Gastroesophageal sphincter (tissue), 4 donors: ENCODE data around the gene DPM2. TPM values are rescaled to one million over a fixed set of nuclear protein-coding genes. Genes with fewer than 3 reads are reported as not detected.

Source experiments
- ATAC-seq: fragments of 150-250 bp; one replicate; pipeline ENCODE4 v1.9.1; 2016; ENCODE audit warnings: mild to moderate bottlenecking, moderate library complexity
- H3K27ac ChIP-seq, 4 donors: fragments of 200-600 bp; sonication (generic) in 3 of 4; 1 replicate in 3 of 4; 2 replicates in 1 of 4; pipeline ENCODE4 v1.5.1; 2016 to 2019
- H3K27me3 ChIP-seq: fragments of 200-600 bp; sonication (generic); one replicate; pipeline ENCODE4 v1.5.1; 2019
- H3K36me3 ChIP-seq, 2 donors: fragments of 200-600 bp; sonication (generic); one replicate each; pipeline ENCODE4 v1.5.1; 2019; ENCODE audit warnings: control low read depth in 1 of 2
- H3K4me1 ChIP-seq, 3 donors: fragments of 200-600 bp; sonication (generic); 1 replicate in 2 of 3; 2 replicates in 1 of 3; pipeline ENCODE4 v1.5.1; 2016 to 2019; ENCODE audit warnings: control low read depth in 2 of 3
- H3K4me3 ChIP-seq, 2 donors: fragments of 200-600 bp; sonication (generic); one replicate each; pipeline ENCODE4 v1.5.1; 2019; ENCODE audit warnings: mild to moderate bottlenecking in 1 of 2, moderate library complexity in 1 of 2
- H3K9me3 ChIP-seq, 3 donors: fragments of 200-600 bp; sonication (generic); one replicate each; pipeline ENCODE4 v1.5.1; 2017 to 2019; ENCODE audit warnings: control low read depth in 2 of 3
- CTCF ChIP-seq, 4 experiments: fragments of 200-600 bp in 2 of 4; fragments of 450-650 bp in 2 of 4; sonication (generic) in 1 of 4; IDR thresholded peaks; one replicate each; pipeline ENCODE4 v1.5.1; 2017 to 2019; ENCODE audit warnings: antibody characterized with exemption in 4 of 4, mild to moderate bottlenecking in 2 of 4, moderate library complexity in 2 of 4
- EP300 ChIP-seq: sonication (generic); formaldehyde crosslinking; IDR thresholded peaks from one replicate; pipeline ENCODE4 v1.6.1; 2017; ENCODE audit warnings: antibody characterized with exemption, mild to moderate bottlenecking
- POLR2A ChIP-seq, 2 donors: fragments of 450-650 bp; IDR thresholded peaks; one replicate each; pipeline ENCODE4 v1.6.1; 2017; ENCODE audit warnings: antibody characterized with exemption in 2 of 2, mild to moderate bottlenecking in 2 of 2, moderate library complexity in 1 of 2
- POLR2AphosphoS5 ChIP-seq: sonication (generic); formaldehyde crosslinking; IDR thresholded peaks from one replicate; pipeline ENCODE4 v1.6.1; 2017; ENCODE audit warnings: antibody characterized with exemption
- WGBS, 2 donors: methylation state at CpG; one replicate each; pipeline ENCODE4 v1.1.5; 2018; ENCODE audit warnings: low coverage in 1 of 2; 5-methylcytosine and 5-hydroxymethylcytosine counted together
- total RNA-seq, 4 donors: library from RNA; depleted of rRNA; stranded (reverse); fragments of >200 nt; gene quantifications; one replicate each; pipeline ENCODE4 v1.1.0, GENCODE V29; 2016

DPM2 gene
- total RNA-seq, 4 donors from 2014 or later: 8.9 to 15.0 (median 11.2) TPM

- Histone ChIP-seq H3K27ac (no peak overlapping the region), H3K36me3 (peaks cover 0 to 55% of the 10 kb centered on the region in 2 donors), H3K4me1 (peaks cover 0 to 44% (median 29%) of the 10 kb centered on the region in 3 donors), H3K27me3 (no peaks in the 10 kb centered on the region), H3K4me3 (no peak overlapping the region), H3K9me3 (no peaks in the 10 kb centered on the region)
- ATAC-seq: no peak
- TF ChIP-seq CTCF (IDR thresholded peaks at IDR 0.05): no peak
- TF ChIP-seq EP300: no peak
- TF ChIP-seq POLR2A (IDR thresholded peaks at IDR 0.05): no peak
- no peak for TF ChIP-seq POLR2AphosphoS5
- 81 to 94% methylated on average over 3 to 7 of the region's 10 CpGs for WGBS, 2 donors
Observed at GRCh38 chr9:127908660-127908926, 29.1 kb downstream of the DPM2 start.

DNA sequence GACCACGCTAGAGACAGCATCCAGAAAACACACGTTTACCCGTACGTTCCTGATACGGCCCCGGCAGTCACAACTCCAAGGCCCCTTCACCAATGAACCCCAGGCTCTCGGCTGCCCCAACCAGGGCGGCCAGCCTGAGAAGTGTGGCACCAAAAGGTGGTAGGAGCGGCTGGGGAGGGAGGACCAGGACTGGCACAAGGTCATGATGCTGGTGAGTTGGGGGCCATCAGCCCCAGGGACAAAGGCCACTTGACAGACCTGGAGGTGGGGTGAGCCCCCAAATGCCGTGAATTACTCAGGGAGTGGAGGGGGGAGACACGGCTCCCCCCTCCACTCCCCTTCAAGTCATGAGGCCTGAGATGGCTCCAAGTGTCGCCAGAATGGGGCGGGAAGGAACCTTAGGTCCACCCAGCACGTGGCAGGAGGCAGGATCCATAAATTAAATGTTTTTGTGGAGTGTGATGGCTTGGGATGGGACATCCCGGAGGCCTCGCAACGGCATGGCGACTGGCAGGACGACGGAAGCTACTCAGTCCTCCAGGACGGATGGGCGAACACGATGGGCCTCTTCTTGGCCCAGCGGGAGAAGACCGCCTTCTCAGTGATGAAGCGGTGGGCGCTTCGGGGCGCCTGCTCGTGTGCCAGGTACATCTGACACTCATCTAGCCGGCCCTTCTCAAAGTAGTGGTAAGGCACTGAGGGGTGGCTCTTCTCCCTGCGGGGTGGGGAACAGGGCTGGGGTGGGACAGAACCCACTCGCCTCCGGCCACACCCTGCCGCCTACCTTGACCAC, 29.6 kb downstream of the DPM2 start:
- ATAC-seq: no peak
- 64 to 86% methylated on average over 4 to 20 of the region's 35 CpGs for WGBS, 2 donors
- Histone ChIP-seq H3K36me3 (peaks cover 0 to 50% of the 10 kb centered on the region in 2 donors), H3K4me3 (no peak overlapping the region), H3K27ac (no peak overlapping the region), H3K27me3 (no peaks in the 10 kb centered on the region), H3K4me1 (peaks cover 0 to 49% (median 35%) of the 10 kb centered on the region in 3 donors), H3K9me3 (no peaks in the 10 kb centered on the region)
- TF ChIP-seq EP300: no peak
- TF ChIP-seq POLR2AphosphoS5: no peak
- TF ChIP-seq CTCF (IDR thresholded peaks at IDR 0.05): no peak
- TF ChIP-seq POLR2A (IDR thresholded peaks at IDR 0.05): no peak

DNA sequence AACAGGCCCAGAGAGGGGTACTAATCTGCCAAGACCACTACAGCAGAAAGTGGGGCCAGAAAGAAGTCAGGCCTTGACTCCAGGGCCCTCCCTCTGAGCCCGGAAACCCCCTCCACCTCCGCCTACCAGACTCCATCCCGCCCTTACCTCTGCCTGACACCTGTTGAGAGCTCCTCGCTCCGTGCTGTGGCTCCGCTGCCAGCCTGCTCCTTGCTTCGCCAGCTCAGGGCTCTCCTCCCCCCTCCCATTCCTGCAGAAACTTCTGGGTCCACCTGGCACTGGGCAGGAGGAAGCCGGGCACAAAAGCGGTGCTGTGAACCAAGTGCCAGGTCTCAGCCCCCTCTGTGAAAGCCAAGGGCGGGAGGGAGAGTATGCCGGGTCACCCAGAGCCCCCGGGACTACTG, 31.9 kb downstream of the DPM2 start:
- no peak overlapping the region for H3K4me3 ChIP-seq
- ATAC-seq: no peak
- WGBS, 2 donors: 66 to 100% methylated on average over 2 to 7 of the region's 12 CpGs

GRCh38 chr9:127905004-127905728, 32.5 kb downstream of the DPM2 start:
- Histone ChIP-seq H3K27me3 (no peaks in the 10 kb centered on the region), H3K36me3 (peaks cover 0 to 21% of the 10 kb centered on the region in 2 donors), H3K4me3 (no peak overlapping the region), H3K9me3 (no peaks in the 10 kb centered on the region), H3K27ac (peak overlapping the region in 3 of 4 donors; percentile 72 to 82 (median 76)), H3K4me1 (peaks cover 0 to 57% (median 39%) of the 10 kb centered on the region in 3 donors)
- 80% methylated on average over 1 of the region's 5 CpGs; no CpG with 5 or more reads in 1 of the 2 donors for WGBS, 2 donors
- TF ChIP-seq CTCF (IDR thresholded peaks at IDR 0.05) (no peak), POLR2A (IDR thresholded peaks at IDR 0.05) (no peak), POLR2AphosphoS5 (no peak), EP300 (no peak)
- no peak for ATAC-seq

More for the DNA sequence above, 31.9 kb downstream of the DPM2 start:
- peaks cover 0 to 57% (median 35%) of the 10 kb centered on the region in 3 donors for H3K4me1 ChIP-seq
- peaks cover 0 to 27% of the 10 kb centered on the region in 2 donors for H3K36me3 ChIP-seq
- TF ChIP-seq EP300: no peak
- TF ChIP-seq POLR2AphosphoS5: no peak
- no peak for TF ChIP-seq POLR2A (IDR thresholded peaks at IDR 0.05)
- no peak for TF ChIP-seq CTCF (IDR thresholded peaks at IDR 0.05)
- no peaks in the 10 kb centered on the region for H3K9me3 ChIP-seq
- no peaks in the 10 kb centered on the region for H3K27me3 ChIP-seq
- H3K27ac ChIP-seq: peak overlapping the region in 3 of 4 donors; percentile 72 to 82 (median 76)
